H4 (cell line): ENCODE measurements around the gene HOXC12. TPM values are rescaled to one million over a fixed set of nuclear protein-coding genes. Genes with fewer than 3 reads are reported as not detected.

Experiments used
- DNase-seq: peaks from one replicate; pipeline ENCODE4 v3.0.0-alpha.2; 2015; ENCODE audit warnings: low spot score
- total RNA-seq: library from RNA; depleted of rRNA; stranded (reverse); fragments of >200 nt; shearing (Covaris generic); gene quantifications from 2 replicates; pipeline ENCODE4 v1.2.3, GENCODE V29; 2014

Gene HOXC12
- total RNA-seq, 1 experiment from 2014 or later = not detected

- DNase-seq = peak; percentile 57
Measured at GRCh38 chr12:53972152-53972702, 17.5 kb downstream of the HOXC12 start.

GRCh38 chr12:53972722-53973235, 18.1 kb downstream of the HOXC12 start, which contains the start of gene HOXC11:
Gene HOXC11, plus strand, starts transcription at chr12:53973126. Its CDS starts 116 bp downstream, at chr12:53973242.
- no peak for DNase-seq

- peak; percentile 47 for DNase-seq
Measured at GRCh38 chr12:53973236-53974042, 18.7 kb downstream of the HOXC12 start.

- DNase-seq = peak; percentile 48
Measured at GRCh38 chr12:53974084-53975063, 19.7 kb downstream of the HOXC12 start, which contains the start of gene HOTAIR. Gene HOTAIR, minus strand, starts transcription at chr12:53974954.

GRCh38 chr12:53975064-53975471, 20.4 kb downstream of the HOXC12 start:
- DNase-seq = no peak

GRCh38 chr12:53975479-53976152, 20.9 kb downstream of the HOXC12 start:
- DNase-seq = no peak

- DNase-seq = no peak
Measured at GRCh38 chr12:53976172-53976822, 21.6 kb downstream of the HOXC12 start.

- DNase-seq = no peak
Measured at GRCh38 chr12:53976823-53977595, 22.3 kb downstream of the HOXC12 start.

- DNase-seq = no peak
Measured at GRCh38 chr12:53977596-53978445, 23.1 kb downstream of the HOXC12 start.

GRCh38 chr12:53978477-53979356, 24.0 kb downstream of the HOXC12 start:
- no peak for DNase-seq

GRCh38 chr12:53980104-53980801, 25.6 kb downstream of the HOXC12 start:
- no peak for DNase-seq

- DNase-seq = no peak
Measured at GRCh38 chr12:53980802-53981496, 26.2 kb downstream of the HOXC12 start.

GRCh38 chr12:53981634-53982565, 27.2 kb downstream of the HOXC12 start:
- DNase-seq = no peak

GRCh38 chr12:53982648-53983567, 28.2 kb downstream of the HOXC12 start:
- no peak for DNase-seq
